Smooth muscle cell (in vitro differentiated cells): ENCODE data around the gene TAF11L2. TPM values are rescaled to one million over a fixed set of nuclear protein-coding genes. Genes with fewer than 3 reads are reported as not detected.
"Not testable (repeated sequence)": the region's sequence is repeated elsewhere in the genome, so short reads cannot be mapped to it uniquely, and the experiment has no call there.

ENCODE experiments used
- DNase-seq: peaks from one replicate; lab custom pipeline; 2025; ENCODE audit not compliant: unreplicated experiment; lab: John Stamatoyannopoulos, UW
- H2AFZ ChIP-seq: fragments of 200-600 bp; sonication (generic); 2 replicates; pipeline ENCODE4 v1.6.0; 2016; ENCODE audit warnings: antibody characterized with exemption, low read depth, mild to moderate bottlenecking
- H3F3A ChIP-seq: fragments of 200-600 bp; sonication (generic); 2 replicates; pipeline ENCODE4 v1.6.0; 2017; ENCODE audit warnings: antibody characterized with exemption, low read depth
- H3K27ac ChIP-seq: fragments of 200-600 bp; sonication (generic); 2 replicates; pipeline ENCODE4 v1.5.1; 2016; ENCODE audit warnings: low read depth, mild to moderate bottlenecking
- H3K27me3 ChIP-seq: fragments of 200-600 bp; sonication (generic); 2 replicates; pipeline ENCODE4 v1.6.1; 2016; ENCODE audit warnings: low read depth, mild to moderate bottlenecking
- H3K36me3 ChIP-seq: fragments of 200-600 bp; sonication (generic); 2 replicates; pipeline ENCODE4 v1.5.1; 2016; ENCODE audit warnings: low read depth
- H3K4me1 ChIP-seq: fragments of 200-600 bp; sonication (generic); 2 replicates; pipeline ENCODE4 v1.5.1; 2016; ENCODE audit warnings: low read depth
- H3K4me2 ChIP-seq: fragments of 200-600 bp; sonication (generic); 2 replicates; pipeline ENCODE4 v1.6.0; 2016; ENCODE audit warnings: mild to moderate bottlenecking
- H3K4me3 ChIP-seq: fragments of 200-600 bp; sonication (generic); 2 replicates; pipeline ENCODE4 v1.5.1; 2016; ENCODE audit warnings: mild to moderate bottlenecking
- H3K79me2 ChIP-seq: fragments of 200-600 bp; sonication (generic); 2 replicates; pipeline ENCODE4 v1.6.0; 2016; ENCODE audit warnings: low read depth, mild to moderate bottlenecking
- H3K9ac ChIP-seq: fragments of 200-600 bp; sonication (generic); 2 replicates; pipeline ENCODE4 v1.6.0; 2016; ENCODE audit warnings: low read depth
- H3K9me3 ChIP-seq: fragments of 200-600 bp; sonication (generic); replicated peaks from 2 replicates; pipeline ENCODE4 v1.5.1; 2016; ENCODE audit warnings: low read depth
- H4K20me1 ChIP-seq: fragments of 200-600 bp; sonication (generic); 2 replicates; pipeline ENCODE4 v1.6.0; 2016; ENCODE audit warnings: low read depth
- CTCF ChIP-seq: fragments of 200-600 bp; sonication (generic); IDR thresholded peaks from 2 replicates; pipeline ENCODE4 v1.5.1; 2017; ENCODE audit warnings: borderline replicate concordance, mild to moderate bottlenecking, antibody characterized with exemption; ENCODE audit not compliant: insufficient read depth, poor library complexity, severe bottlenecking
- WGBS: methylation state at CpG from one replicate; pipeline ENCODE4 v1.1.7; 2016; ENCODE audit warnings: low lambda C conversion rate; 5-methylcytosine and 5-hydroxymethylcytosine counted together
- polyA plus RNA-seq: library from polyadenylated mRNA; unstranded; fragments of >200 nt; fragmentation: Nextera tagmentation; extraction: Ambion mirVana; gene quantifications from 2 replicates; pipeline ENCODE4 v1.2.1, GENCODE V29; 2016
- total RNA-seq: library from RNA; depleted of rRNA; stranded (reverse); fragments of >200 nt; gene quantifications from 2 replicates; pipeline ENCODE4 v1.2.3, GENCODE V29; 2014

Gene TAF11L2
- total and polyA plus RNA-seq, 2 experiments from 2014 or later = not detected

- H3K79me2 ChIP-seq = no peaks in the 10 kb centered on the region
- no peak overlapping the region for H2AFZ ChIP-seq
- no peak for TF ChIP-seq CTCF
- no peak overlapping the region for H3K27ac ChIP-seq
- no peak overlapping the region for H3K4me2 ChIP-seq
- no peaks in the 10 kb centered on the region for H3F3A ChIP-seq
- DNase-seq = no peak
- H3K4me1 ChIP-seq = no peaks in the 10 kb centered on the region
- H3K27me3 ChIP-seq = no peaks in the 10 kb centered on the region
- H3K4me3 ChIP-seq = no peak overlapping the region
- no peaks in the 10 kb centered on the region for H3K36me3 ChIP-seq
- no peaks in the 10 kb centered on the region for H3K9me3 ChIP-seq
- H4K20me1 ChIP-seq = no peaks in the 10 kb centered on the region
- WGBS = 79% methylated on average over 3 of the region's 3 CpGs
- H3K9ac ChIP-seq = no peak overlapping the region
Observed at GRCh38 chr5:17477043-17477442, 21.0 kb upstream of the TAF11L2 start.

GRCh38 chr5:17477573-17478265 is 20.3 kb upstream of the TAF11L2 start:
- Histone ChIP-seq H3K4me2 (no peak overlapping the region), H3K27ac (no peak overlapping the region), H4K20me1 (no peaks in the 10 kb centered on the region), H3F3A (no peaks in the 10 kb centered on the region), H3K4me1 (no peaks in the 10 kb centered on the region), H3K4me3 (no peak overlapping the region), H3K36me3 (no peaks in the 10 kb centered on the region), H2AFZ (no peak overlapping the region), H3K9me3 (no peaks in the 10 kb centered on the region), H3K9ac (no peak overlapping the region), H3K79me2 (no peaks in the 10 kb centered on the region), H3K27me3 (no peaks in the 10 kb centered on the region)
- DNase-seq = no peak
- TF ChIP-seq CTCF = no peak
- WGBS = 67% methylated on average over 7 of the region's 7 CpGs

GRCh38 chr5:17481378-17481777 is 16.7 kb upstream of the TAF11L2 start:
- Histone ChIP-seq H3K27me3 (no peaks in the 10 kb centered on the region), H3K79me2 (no peaks in the 10 kb centered on the region), H3K9me3 (no peaks in the 10 kb centered on the region), H3K36me3 (no peaks in the 10 kb centered on the region), H3K9ac (no peak overlapping the region), H3F3A (no peaks in the 10 kb centered on the region), H3K4me2 (no peak overlapping the region), H2AFZ (peak overlapping the region; percentile 30), H3K4me3 (no peak overlapping the region), H3K4me1 (no peaks in the 10 kb centered on the region), H3K27ac (no peak overlapping the region), H4K20me1 (no peaks in the 10 kb centered on the region)
- no peak for TF ChIP-seq CTCF
- no peak for DNase-seq
- WGBS = 75% methylated on average over 4 of the region's 4 CpGs

GRCh38 chr5:17482790-17483189 is 15.2 kb upstream of the TAF11L2 start:
- H3K27me3 ChIP-seq = no peaks in the 10 kb centered on the region
- no peak overlapping the region for H2AFZ ChIP-seq
- WGBS = 78% methylated on average over 2 of the region's 2 CpGs
- no peak overlapping the region for H3K27ac ChIP-seq
- no peak for DNase-seq
- no peak overlapping the region for H3K4me2 ChIP-seq
- H3K9ac ChIP-seq = no peak overlapping the region
- no peaks in the 10 kb centered on the region for H3K36me3 ChIP-seq
- no peak overlapping the region for H3K4me3 ChIP-seq
- no peaks in the 10 kb centered on the region for H4K20me1 ChIP-seq
- no peaks in the 10 kb centered on the region for H3F3A ChIP-seq
- no peak for TF ChIP-seq CTCF
- no peaks in the 10 kb centered on the region for H3K9me3 ChIP-seq
- H3K79me2 ChIP-seq = no peaks in the 10 kb centered on the region
- H3K4me1 ChIP-seq = no peaks in the 10 kb centered on the region

- 94% methylated on average over 10 of the region's 10 CpGs for WGBS
- not testable (repeated sequence) for H3K4me1 ChIP-seq, H3F3A ChIP-seq, H3K27ac ChIP-seq, H3K79me2 ChIP-seq, H3K4me3 ChIP-seq, H4K20me1 ChIP-seq, H3K4me2 ChIP-seq, H3K36me3 ChIP-seq, H3K9me3 ChIP-seq, DNase-seq, H2AFZ ChIP-seq, H3K27me3 ChIP-seq, H3K9ac ChIP-seq
Observed at GRCh38 chr5:17486464-17487173, 11.4 kb upstream of the TAF11L2 start.
